Raji (cell line): Measurements from ENCODE around the gene RRP1.

ENCODE experiments used
- POLR2A ChIP-seq: IDR thresholded peaks from 2 replicates; pipeline ENCODE4 v1.6.1; 2011; ENCODE audit warnings: low read depth, low read length, control low read depth; ENCODE audit not compliant: insufficient read depth

RRP1 gene

DNA sequence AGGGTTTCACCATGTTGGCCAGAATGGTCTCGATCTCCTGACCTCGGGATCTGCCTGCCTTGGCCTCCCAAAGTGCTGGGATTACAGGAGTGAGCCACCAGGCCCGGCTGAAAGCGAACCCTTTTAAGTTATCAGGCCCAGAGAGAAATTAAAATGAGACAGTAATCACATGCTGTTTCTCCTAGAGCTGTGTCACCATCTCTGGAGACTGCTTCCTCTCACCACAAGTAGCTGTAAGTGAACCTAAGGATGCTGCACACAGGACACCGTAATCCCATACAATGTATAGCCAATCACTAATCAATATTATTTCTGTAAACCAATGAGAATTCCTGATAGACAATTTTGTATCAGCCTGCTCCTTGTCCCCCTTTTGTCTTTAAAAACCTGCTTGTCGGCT is 7.5 kb upstream of the RRP1 start:
- TF ChIP-seq POLR2A: no peak

DNA sequence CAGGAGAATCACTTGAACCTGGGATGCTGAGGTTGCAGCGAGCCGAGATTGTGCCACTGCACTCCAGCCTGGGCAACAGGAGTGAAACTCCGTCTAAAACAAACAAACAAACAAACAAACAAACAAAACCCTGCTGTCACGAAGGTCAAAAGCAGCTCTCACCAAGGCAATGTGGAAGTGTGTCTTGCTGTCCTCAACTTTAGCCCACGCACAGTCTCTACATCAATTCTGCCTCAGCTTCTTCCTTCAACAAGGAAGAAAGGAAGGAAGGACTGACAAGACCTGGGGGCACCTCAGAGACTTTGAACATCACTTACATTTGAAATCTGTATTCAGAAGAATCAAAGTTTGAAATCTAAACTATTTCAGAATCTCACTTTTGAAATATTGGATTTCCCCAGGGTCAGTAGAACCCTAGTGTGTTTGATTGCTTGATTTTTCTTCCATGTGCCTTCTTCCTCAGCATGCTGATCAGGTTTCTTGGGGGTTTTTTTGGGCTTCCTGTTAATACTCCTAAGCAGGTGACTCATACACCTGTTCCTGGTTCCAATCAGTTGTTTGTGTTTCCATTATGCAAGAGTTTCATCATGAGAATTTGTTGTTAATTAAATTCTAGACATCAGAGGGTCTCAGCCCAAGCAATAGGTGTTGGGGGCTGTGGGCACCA is 6.8 kb upstream of the RRP1 start:
- TF ChIP-seq POLR2A: no peak

DNA sequence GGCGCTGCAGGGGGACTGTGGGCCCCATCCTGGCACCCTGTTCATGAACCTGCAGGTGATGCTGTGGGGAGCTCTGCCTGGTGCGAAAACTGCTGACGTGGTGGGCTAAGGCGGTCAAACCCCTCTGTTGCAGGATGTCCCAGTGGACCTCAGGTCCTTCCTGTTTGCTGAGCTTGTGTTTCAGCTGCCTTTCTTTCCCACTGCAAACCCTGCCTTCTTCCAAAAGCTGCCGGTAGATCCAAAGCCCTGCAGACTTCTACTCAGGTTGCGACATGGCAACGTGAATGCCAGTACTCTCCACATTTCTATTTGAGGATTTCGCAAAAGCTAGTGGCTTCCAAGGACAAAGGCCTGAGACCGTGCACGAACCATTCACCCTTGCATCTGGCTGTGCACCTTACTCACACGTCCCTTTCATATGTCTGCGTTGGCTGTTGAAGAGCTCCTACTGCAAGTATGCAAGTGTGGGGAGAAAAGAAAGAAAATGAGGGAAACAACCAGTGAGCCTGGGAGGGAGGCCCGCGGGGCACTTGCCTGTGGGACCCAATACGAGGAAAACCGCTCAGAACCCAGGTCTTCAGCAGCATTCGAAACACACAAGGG is 6.2 kb upstream of the RRP1 start:
- TF ChIP-seq POLR2A: no peak

DNA sequence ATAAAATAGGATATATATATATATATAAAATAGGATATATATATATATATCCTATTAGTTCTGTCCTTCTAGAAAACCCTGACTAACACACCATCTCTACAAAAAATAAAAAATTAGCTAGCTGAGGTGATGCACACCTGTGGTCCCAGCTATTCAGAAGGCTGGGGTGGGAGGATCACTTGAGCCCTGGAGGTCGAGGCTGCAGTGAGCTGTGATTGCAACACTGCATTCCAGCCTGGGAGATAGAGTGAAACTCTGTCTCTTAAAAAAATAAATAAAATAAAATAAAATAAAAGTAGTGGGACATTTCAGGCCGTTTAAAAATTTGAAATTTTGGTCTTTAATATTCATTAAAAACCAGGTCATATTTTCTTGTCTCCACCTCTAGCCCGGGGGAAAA is 4.2 kb upstream of the RRP1 start:
- no peak for TF ChIP-seq POLR2A

DNA sequence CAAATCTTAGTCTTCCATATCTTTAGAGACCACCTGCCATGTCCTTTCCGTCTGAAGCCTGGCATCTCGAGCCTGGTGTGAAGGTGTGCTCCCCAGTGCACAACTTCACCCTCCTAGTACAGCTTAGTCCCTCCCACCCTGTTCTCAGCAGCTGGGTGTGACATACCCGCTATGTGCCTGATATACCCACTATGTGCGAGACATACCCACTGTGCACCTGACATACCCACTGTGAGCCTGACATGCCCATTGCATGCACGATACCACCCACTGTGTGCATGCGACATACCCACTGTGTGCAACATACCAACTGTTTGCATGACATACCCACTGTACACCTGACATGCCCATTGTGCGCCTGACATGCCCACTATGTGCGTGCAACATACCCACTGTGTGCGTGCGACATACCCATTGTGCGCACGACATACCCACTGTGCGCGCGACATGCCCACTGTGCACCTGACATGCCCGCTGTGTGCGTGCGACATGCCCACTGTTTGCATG is 3.0 kb upstream of the RRP1 start:
- no peak for TF ChIP-seq POLR2A

DNA sequence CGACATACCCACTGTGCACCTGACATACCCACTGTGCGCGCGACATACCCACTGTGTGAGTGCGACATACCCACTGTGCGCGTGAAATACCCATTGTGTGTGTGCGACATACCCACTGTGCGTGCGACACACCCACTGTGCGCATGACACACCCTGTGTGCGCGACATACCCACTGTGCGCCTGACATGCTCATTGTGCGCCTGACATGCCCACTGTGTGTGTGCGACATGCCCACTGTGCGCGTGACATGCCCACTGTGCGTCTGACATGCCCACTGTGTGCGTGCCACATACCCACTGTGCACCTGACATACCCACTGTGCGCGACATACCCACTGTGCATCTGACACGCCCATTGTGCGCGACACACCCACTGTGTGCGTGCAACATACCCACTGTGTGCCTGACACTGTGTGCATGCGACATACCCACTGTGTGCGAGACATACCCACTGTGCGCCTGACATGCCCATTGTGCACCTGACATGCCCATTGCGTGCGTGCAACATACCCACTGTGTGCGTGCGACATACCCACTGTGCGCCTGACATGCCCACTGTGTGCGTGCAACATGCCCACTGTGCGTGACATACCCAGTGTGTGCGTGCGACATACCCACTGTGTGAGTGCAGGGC is 2.5 kb upstream of the RRP1 start:
- TF ChIP-seq POLR2A: no peak

DNA sequence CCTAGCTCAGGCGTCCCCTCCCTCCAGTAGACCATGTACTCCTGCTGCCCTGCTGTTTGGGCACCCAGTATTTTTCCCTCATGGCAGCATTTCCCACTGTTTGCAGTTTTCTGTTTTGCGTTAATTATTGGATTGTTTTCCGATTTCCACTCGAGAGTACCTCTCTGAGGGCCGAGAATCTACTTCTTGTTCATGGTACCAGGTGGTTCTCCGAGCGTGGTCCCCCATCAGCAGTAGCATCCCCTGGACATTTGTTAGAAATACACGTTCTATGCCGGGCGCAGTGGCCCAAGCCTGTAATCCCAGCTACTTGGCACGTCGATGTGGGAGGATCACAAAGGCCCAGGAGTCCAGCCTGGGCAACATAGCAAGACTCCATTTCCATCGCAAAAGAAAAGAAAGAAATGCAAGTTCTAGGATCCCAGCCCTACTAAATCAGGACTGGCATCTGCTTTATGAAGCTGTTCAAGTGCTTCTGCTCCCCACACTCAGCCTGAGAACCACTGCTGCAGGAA is 690 bp downstream of the RRP1 start:
- TF ChIP-seq POLR2A: no peak

DNA sequence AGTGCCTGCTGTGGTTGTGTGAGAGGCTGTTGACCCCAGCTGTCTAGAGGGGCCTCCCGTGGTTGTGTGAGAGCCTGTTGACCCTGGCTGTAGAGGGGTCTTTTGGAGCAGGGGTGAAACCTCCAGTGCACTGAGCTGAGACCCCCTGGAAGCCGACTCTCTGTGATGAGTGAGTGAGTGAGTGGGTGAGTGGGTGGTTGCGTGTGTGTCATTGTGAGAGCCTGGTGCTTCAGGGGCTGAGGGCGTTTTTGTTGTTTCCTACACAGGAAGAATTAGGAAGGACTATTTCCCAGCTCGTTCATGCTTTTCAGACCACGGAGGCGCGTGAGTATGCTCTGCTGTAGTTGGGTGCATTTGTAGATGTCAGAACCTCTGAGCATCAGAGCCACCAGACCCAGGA is 3.0 kb downstream of the RRP1 start:
- no peak for TF ChIP-seq POLR2A

DNA sequence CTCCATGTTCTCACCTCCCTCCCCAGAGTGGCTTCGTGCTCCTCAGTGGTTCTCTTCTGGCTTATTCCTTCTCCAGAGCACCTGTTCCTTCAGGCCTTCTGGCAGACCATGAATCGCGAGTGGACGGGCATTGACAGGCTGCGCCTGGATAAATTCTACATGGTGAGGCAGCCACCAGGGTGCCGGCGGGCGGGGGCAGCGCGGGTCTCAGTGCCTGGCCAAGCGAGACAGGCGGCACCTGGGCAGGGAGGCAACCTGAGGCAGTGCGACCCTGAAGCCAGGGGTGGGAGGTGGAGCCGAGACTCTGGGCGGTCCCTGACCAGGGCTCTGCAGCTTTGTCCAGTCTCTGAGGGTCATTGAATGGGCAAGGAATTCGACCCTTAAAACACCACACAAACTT is 3.9 kb downstream of the RRP1 start:
- no peak for TF ChIP-seq POLR2A

DNA sequence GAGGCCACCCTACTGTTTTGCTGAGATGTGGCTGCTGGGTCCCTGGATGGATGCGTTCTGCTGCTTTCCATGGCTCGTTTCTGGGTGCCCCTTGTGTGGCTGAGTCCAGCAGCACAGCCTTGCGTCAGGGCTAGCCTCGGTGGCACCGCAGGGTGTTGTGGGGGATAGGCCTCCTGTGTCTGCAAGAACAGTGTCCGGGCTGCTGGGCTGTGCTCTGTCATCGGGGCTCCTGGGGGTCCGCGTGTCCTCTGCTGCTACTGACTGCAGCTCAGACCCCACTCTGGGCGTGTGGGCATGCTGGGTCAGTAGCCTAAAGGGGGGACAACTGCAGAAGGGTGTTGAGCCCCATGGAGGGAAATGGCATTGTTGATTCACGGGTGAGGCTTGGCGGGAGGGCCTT is 4.9 kb downstream of the RRP1 start:
- no peak for TF ChIP-seq POLR2A

DNA sequence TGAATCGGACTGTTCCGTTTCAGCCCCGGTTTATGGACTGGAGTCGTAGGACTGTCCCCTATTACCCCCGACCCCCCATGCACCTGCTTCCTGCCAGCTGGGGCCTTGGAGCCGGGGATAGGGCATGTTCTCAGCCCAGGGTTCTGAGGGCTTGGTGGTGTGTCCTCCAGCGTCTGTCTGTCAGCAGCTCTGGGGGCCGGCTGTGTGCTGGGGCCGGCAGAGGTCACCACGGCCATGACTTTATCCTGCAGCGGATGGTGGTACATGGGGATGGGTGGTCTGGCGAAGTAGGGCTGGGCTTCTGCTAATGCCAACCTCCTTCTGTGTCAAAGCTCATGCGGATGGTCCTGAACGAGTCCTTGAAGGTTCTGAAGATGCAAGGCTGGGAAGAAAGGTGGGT is 5.5 kb downstream of the RRP1 start:
- TF ChIP-seq POLR2A: no peak

DNA sequence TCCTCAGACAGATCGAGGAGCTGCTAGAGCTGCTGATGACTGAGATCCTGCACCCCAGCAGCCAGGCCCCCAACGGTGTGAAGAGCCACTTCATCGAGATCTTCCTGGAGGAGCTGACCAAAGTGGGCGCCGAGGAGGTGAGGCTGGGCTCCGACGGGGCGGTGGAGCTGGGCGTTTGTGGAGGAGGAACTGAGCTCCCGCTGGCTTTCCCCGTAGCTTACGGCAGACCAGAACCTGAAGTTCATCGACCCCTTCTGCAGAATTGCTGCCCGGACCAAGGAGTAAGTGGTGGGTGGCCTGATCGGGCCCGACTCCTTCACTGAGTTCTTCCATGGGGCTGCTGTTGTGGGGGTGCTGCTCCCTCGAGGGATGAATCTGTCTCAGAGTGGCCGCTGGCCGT is 8.0 kb downstream of the RRP1 start:
- TF ChIP-seq POLR2A: no peak

DNA sequence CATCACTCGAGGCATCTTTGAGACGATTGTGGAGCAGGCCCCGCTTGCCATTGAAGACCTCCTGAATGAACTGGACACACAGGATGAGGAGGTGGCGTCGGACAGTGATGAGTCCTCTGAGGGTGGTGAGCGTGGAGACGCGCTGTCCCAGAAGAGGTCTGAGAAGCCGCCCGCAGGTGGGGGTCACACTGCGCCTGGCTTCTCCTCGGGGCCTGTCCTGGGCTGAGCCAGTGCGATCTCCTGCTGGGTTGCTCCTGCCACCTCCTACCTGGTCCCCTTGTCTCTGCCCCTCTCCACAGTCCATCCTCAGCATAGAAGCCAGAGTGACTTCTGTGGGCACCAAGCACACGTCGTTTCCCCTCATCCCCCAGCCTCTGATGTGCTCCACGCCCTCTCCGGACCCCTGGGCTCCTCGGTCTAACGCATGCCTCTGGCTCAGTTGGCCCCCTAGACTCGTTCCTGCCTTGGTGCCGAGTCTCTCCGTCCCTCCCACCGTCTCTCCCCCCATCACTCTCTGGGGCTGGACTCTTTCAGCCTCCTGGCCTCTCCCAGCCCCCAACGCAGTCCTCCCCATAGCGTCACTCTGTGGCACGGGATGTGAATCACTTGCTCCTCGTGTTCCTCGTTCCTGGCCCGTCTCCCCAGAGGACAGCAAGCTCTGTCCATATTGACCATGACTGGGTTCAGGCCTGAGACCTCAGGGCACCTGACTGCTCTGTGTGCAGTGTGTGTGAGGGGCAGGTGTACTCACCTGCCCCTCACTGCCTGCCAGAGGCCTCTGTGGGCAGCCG is 8.7 kb downstream of the RRP1 start:
- no peak for TF ChIP-seq POLR2A

DNA sequence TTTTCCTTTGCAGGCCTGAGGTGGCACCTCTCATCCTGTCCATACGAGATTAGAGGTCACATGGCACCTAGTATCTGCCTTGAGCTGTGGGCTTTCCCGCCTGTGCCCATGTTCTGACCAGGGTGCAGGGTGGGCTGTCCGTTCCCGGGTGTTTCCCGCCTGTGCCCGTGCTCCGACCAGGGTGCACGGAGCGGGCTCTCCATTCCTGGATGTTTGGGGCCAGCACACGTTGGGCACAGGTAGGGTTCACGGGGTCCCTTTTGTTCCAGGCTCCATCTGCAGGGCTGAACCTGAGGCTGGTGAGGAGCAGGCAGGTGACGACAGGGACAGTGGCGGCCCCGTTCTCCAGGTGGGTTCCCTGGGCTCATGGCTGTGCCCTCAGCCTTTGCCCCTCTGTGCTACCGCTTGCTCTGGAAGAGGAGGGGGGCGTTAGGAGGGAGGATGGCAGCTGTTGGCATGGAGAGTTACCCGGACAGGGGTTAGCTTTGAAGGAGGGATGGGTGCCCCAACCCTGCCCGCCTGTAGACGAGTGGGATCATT is 10.0 kb downstream of the RRP1 start:
- no peak for TF ChIP-seq POLR2A

DNA sequence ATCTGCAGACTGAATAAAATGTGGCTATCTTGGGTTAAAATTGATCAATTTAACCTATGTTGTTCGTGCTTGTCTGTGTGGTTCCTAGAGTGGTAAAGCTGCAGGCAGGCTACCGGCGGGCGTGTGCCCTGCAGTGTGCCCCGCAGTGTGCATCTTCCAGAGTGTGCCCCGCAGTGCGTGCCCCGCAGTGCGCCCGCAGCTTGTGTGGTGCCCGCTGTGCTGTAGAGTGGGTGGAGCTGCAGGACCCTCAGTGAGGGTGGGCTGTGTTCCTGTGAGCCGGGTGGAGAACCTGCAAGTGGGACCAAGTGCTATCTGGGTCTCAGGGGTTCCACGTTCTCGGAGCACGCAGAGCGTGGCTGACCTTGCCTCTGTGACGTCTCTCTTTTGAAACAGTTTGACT is 10.7 kb downstream of the RRP1 start:
- TF ChIP-seq POLR2A: no peak
